Stimulated activated CD4-positive, alpha-beta T cell treated with anti-CD3 and anti-CD28 coated beads, TNF-alpha, amount 100 ng/mL, for 48 hours (primary cell): ENCODE data around the gene PDE4D.
"Not testable (repeated sequence)": the region's sequence is repeated elsewhere in the genome, so short reads cannot be mapped to it uniquely, and the experiment has no call there.

Experiments
- DNase-seq, 3 donors: peaks; one replicate each; pipeline ENCODE4 v3.0.0-alpha.2; 2020; ENCODE audit warnings: low read depth in 3 of 3

The PDE4D gene

GRCh38 chr5:59079622-59080620 is 813.6 kb downstream of the PDE4D start:
- DNase-seq, result no peak

GRCh38 chr5:59071755-59072549 is 821.6 kb downstream of the PDE4D start:
- DNase-seq, result no peak

GRCh38 chr5:59069438-59070079 is 824.0 kb downstream of the PDE4D start:
- no peak for DNase-seq

GRCh38 chr5:59067956-59068656 is 825.4 kb downstream of the PDE4D start:
- no peak for DNase-seq

- no peak for DNase-seq
Measured at GRCh38 chr5:59066367-59067163, 827.0 kb downstream of the PDE4D start.

- DNase-seq, result no peak
Measured at GRCh38 chr5:59065554-59065953, 828.0 kb downstream of the PDE4D start.

- no peak for DNase-seq
Measured at GRCh38 chr5:59064293-59064692, 829.2 kb downstream of the PDE4D start.

- DNase-seq, result no peak
Measured at GRCh38 chr5:59062986-59063683, 830.4 kb downstream of the PDE4D start.

- DNase-seq, result no peak
Measured at GRCh38 chr5:59061377-59061776, 832.1 kb downstream of the PDE4D start.

GRCh38 chr5:59058969-59059687 is 834.4 kb downstream of the PDE4D start:
- no peak for DNase-seq

- DNase-seq, result no peak
Measured at GRCh38 chr5:59058237-59058636, 835.3 kb downstream of the PDE4D start.

GRCh38 chr5:59056599-59056998 is 836.9 kb downstream of the PDE4D start:
- DNase-seq, result not testable (repeated sequence)

GRCh38 chr5:59055745-59056448 is 837.6 kb downstream of the PDE4D start:
- DNase-seq, result no peak

GRCh38 chr5:59054963-59055528 is 838.5 kb downstream of the PDE4D start:
- no peak for DNase-seq

- DNase-seq, result no peak
Measured at GRCh38 chr5:59051951-59052350, 841.6 kb downstream of the PDE4D start.

GRCh38 chr5:59049095-59049494 is 844.4 kb downstream of the PDE4D start:
- no peak for DNase-seq

- DNase-seq, result no peak
Measured at GRCh38 chr5:59042201-59043055, 851.1 kb downstream of the PDE4D start.
